GM18951 (cell line): ENCODE measurements around the gene WDR90.

Source experiments
- POLR2A ChIP-seq: IDR thresholded peaks from 4 replicates; pipeline ENCODE4 v1.6.1; 2011; ENCODE audit warnings: mild to moderate bottlenecking; ENCODE audit not compliant: insufficient read length, insufficient read depth; ENCODE audit errors: extremely low read depth
- in situ Hi-C: fragments of 300-500 bp; cut with MboI; formaldehyde crosslinking; loops from one replicate; pipeline ENCODE4 v1.12.0; 2022; ENCODE audit warnings: low sequenced_read_pairs, mixed read lengths, inconsistent platforms; ENCODE audit not compliant: unreplicated experiment

Gene WDR90

DNA sequence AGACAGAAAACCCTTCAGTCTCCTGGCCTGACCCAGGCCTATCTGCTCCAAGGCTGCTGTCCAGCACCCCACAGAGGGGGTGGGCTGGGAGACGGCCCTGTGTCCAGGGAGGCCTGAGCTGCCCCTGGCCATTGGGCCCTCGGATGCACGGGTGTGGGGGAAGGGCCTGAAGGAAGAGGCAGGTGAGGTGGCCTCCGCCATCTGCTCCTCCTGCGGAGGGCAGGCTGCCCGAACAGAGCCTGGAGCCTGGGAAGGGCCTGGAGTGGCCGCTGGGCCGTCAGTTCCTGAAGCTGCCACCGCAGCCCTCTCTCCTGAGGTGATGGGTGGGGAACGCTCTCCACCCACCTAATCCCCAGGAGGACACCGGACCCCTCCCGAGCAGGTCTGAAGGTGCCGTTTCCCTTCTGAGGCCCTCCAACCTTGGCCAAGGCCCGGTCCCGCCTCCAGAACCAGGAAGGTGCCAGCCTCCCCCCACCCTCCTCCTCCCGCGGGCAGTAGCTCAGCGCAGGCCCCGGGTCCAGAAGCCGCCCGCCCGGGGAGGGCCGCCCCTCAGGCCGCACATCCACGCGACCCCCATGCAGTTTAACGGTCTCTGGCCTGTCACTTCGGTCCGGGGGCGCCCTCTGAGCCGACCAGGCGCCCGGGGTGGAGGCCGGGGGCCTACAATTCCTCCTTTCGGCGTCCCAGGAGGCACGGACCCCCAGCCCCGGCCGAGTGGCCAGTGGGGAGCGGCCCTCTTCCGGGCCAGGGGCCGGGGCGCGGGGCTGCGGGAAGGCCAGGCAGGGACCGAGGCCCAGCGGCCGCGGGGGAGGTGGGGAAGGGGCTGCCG, 55.6 kb downstream of the WDR90 start:
- no peak for TF ChIP-seq POLR2A
- in situ Hi-C loops: no loop called here

DNA sequence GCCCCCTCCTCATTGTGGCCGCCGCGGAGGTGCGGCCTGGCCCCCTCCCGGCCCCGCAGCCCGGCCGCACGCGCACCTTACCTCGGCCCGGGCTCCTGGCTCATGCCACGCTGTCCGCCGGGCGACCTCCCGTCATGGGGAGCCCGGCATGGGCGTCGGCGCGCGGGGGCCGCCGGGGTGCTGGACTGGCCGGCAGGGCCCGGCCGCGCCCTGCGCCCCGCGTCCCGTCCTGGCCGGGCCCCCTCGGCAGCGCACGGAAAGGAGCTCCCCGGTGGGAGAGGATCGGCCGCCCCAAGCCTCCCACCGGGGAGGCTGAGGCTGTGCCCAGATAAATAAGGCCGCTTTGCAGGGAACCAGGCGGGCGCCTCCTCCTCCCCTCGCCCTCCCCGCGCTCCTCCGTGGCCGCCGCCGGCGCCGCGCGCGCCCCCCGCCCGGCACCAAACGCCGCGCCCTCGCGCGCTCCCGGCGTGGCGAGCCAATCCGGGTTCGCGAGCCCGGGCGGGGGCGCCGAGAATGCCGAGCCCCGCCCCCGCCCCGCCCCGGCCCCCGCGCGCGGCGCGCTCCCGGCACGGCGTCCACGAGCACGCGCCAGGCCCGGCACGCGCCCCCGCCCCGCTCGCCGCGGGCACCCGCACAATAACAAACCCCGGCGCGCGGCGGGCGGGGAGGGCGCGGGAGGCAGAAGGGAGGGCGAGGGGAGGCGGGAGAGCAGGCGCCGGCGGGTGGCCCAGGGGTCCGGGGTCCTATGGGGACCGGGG, 56.4 kb downstream of the WDR90 start, which contains the start of gene FBXL16:
TSS of gene FBXL16 (minus strand) at position 371 of the 758 bp plus-strand sequence. CDS start 8,396 bp downstream, outside the sequence.
- in situ Hi-C loops: no loop called here
- no peak for TF ChIP-seq POLR2A

DNA sequence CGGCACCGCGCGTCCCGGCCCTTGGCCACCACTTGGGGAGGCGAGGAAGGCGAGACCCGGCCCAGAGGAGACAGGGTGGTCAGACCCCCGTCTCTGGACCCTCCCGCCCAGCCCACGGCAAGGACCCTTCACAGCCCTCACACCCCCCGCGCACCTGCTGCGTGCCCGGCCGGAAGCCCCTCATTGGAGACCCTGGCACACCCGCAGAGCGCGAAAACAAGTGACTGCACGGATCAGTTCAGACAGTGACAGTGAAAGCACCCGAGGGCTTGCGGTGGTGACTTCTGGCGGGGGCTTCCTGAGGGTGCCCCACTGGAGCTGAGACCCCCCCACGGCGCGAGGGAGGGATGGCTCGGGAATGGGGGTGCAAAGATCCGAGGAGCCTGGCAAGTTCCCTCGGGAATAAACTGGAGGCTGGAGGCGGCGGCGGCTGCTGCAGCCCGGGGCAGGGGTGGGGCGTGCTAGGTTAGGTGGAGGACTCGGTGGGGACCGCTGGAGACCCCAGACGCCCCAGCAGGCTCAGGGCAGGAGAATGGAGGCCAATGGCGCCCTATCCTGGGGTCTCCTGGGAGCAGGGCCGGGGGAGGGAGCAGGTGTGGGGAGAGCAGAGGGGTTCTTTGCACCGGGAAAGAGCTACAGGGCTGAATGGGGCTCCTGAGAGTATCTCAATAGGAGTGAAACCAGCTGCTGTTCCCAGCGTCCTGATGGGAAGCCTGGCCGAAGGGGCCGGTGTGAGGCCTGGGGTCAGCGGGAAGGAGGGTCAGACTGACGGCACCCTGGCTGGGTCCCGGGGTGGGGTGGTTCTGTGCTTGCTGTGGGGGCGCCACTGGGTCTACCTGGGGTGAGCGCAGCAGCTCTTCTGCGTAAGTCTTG, 57.3 kb downstream of the WDR90 start:
- no peak for TF ChIP-seq POLR2A
- in situ Hi-C loops: no loop called here

DNA sequence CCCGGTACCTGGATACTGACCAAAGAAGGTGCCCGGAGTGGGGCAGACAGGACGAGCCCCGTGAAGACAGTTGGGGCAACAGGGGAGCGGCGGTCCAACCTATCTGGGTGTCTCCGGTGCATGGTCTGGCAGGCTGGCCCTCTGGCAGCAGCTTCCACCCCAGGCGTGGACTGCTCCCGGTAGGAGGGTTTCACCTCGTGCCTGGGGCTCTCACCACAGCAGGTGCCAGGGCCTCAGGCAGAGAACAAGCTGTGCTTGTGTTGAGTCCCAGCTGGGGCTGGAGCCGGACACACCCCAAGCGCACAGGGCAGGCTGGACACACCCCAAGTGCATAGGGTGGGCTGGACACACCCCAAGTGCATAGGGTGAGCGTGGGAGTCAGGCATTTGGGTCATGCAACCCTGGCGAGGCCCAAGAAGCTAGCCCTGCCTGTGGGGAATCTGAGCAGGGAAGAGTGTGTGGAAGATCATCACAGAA, 57.9 kb downstream of the WDR90 start:
- in situ Hi-C loops: no loop called here
- no peak for TF ChIP-seq POLR2A

DNA sequence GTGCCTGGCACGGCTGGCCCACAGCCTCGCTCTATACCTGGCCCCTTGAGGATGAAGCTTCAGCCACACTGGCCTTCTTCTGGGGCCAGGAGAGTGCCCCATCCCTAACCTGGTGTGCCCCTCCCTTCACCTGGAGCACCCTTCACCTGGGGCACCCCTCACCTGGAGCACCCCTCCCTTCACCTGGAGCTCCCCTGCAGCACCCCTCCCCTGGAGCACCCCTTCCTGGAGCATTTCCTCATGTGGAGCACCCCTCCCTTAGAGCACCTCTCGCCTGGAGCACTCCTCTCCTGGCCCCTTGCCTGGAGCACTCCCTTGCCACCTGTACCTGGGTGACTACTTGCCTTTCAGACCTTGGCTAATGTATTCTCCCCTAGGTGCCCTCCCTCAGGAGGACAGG, 58.9 kb downstream of the WDR90 start:
- in situ Hi-C loops: no loop called here
- TF ChIP-seq POLR2A: no peak

DNA sequence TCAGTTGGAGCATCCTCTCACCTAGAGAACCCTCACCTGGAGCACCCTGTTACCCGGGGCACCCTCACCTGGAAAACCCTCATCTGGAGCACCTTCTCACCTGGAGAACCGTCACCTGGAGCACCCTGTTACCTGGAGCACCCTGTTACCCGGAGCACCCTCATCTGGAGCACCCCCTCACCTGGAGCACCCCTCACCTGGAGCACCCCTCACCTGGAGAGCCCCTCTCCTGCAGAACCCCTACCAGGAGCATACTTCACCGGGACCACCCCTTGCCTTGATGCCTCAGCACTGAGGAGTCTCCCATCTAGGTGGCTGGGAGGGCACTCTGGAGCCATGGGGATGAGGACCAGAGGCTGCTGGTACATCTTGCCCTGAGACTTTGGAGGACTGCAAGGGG, 59.8 kb downstream of the WDR90 start:
- in situ Hi-C loops: no loop called here
- TF ChIP-seq POLR2A: no peak

DNA sequence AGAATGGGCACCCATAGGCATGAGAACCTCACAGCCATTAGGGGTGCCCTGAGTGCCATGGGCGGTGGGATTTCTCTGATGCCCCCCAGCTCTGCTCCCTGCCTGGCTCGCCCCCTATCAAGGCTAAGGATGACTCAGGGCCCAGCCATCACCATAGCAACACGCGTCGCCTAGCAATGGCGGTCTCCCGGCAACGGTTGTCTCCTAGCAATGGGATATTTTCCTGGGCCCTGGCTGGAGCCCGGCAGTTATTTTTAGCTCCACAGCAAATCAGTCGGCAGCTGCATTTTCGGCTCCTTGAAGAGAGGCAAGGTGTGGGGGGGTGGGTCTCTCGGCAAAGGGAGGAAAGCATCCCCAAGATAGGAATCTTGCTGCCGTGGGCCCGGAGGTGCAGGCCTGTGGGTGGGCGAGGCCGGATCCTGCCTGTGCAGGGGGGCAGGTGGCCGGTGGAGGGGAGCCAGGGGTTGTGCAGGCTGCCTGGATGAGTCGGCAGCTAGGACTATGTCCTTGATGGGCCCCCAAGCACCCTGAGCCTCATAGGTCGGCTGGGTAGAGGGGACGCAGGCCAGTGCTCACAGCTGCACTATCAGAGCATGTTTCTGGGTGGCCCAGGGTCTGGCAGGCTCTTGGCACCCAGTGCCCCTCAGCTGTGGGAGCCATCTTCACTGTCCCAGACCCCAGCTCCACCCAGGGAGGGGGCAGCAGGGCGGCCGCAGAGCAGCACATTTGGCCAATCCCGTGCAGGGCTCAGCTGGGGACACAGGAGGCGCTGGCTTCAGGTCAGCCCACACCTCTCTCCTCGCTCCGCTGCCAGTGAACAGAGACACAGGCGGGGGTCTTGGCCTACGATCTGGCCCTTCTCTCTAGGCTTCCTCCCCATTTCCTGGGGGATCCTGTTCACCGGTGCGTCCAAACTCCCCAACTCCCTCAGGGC, 60.7 kb downstream of the WDR90 start:
- no peak for TF ChIP-seq POLR2A
- in situ Hi-C loops: loop anchor here (10.0 kb wide), 1 partner anchor 75 kb away; the partner anchor contains the start of genes CHTF18 and RPUSD1

DNA sequence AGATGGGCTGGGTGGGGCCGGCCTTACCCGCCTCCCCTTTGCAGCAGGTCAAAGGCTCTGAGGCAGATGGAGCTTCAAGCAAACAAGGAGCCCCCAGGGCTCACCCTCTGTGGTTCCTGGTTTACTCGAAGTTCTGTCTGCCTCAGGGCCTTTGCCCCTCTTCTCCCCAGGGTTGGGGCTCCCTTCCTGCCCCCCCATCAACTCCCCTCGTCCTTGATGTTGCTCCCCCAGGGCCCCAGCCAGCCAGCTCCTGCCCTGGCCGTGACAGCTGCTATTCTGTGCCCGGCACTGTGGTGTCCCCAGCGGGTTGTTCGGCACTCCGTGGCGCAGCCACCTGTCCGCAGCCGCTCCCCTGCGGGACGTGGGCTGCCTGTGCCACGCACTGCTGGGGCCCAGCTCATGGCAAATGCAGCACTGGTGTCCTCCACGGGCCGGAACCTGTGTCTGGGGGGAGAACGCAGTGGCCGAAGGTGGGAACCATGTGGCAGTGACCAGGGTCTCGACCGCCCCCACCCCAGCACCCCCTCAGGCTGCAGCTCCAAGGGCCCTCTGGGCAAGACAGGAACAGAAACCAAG, 61.4 kb downstream of the WDR90 start:
- in situ Hi-C loops: loop anchor here (10.0 kb wide), 1 partner anchor 74 kb away; the partner anchor contains the start of genes CHTF18 and RPUSD1
- no peak for TF ChIP-seq POLR2A

DNA sequence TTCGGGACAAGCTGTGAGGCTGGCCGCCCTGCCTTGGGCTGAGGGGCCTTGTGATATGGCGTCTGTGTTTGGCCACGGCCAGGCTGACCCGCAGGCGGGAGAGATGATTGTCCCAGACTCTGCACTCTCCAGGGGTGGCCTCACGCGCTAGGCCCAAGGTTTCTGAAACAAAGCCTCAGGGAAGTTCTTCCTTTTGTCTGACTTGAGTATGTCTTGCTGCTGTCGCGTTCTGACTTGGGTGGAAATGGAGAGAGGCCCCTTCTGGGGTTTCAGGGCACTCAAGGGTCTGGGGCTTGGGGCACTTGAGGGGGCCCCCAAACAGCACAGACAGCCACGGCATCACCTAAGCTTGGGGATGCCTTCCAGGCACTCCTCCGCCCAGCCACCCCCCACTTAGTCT, 61.9 kb downstream of the WDR90 start:
- TF ChIP-seq POLR2A: no peak
- in situ Hi-C loops: loop anchor here (10.0 kb wide), 1 partner anchor 74 kb away; the partner anchor contains the start of genes CHTF18 and RPUSD1

DNA sequence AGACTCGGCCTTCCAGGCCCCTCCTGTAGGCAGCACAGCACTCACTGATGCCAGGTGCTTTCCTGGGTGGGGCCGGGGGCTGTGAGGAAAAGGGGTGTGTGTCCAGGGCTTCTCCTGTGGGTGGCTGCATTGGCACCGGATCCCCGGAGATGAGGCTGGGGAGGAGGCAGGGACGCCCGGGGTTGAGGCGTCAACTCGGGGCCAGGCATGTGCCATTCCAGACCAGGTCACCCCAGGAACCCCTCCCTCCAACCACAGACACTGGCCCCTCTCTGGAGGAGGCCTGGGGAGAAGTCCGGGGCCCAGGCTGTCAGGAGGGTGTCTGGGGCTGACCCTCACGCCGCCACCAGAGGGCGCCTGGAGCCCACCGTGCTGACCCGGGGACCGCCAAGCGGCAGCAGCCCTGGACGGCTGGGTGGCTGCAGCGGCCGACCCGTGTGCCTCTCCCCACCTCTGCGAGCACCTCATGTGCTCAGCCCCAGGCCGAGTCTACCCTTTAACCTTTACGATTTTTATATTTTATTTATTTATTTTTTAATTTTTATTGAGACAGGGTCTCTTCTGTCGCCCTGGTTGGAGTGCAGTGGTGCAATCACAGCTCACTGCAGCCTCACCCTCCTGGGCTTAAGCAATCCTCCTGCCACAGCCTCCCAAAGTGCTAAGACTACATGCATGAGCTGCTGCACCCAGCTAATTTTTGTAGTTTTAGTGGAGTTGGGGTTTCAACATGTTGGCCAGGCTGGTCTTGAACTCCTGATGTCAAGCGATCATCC, 62.6 kb downstream of the WDR90 start:
- TF ChIP-seq POLR2A: no peak
- in situ Hi-C loops: loop anchor here (10.0 kb wide), 1 partner anchor 73 kb away; the partner anchor contains the start of genes CHTF18 and RPUSD1

DNA sequence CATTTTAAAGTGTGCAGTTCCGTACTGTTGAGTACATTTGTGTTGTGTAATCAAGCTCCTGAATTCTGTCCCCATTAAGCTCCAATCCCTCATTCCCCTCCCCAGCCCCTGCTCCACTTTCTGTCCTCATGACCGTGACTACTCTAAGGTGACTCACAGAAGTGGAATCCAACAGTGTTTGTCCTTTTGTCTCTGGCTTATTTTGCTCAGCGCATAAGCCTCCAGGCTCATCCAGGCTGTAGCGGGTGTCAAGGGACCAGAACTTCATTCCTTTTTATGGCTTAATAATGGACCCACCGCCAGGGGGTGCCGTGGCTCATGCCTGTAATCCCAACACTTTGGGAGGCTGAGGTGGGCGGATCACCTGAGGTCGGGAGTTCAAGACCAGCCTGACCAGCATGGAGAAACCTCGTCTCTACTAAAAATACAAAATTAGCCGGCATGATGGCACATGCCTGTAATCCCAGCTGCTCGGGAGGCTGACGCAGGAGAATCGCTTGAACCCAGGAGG, 63.6 kb downstream of the WDR90 start:
- in situ Hi-C loops: loop anchor here (10.0 kb wide), 1 partner anchor 72 kb away; the partner anchor contains the start of genes CHTF18 and RPUSD1
